HG03432 (cell line): ENCODE measurements around the gene BASP1.

Source experiments
- ATAC-seq: cut with Tn5 transposase; IDR thresholded peaks from one replicate; pipeline ENCODE4 v1.9.1; 2021; ENCODE audit warnings: mild to moderate bottlenecking, moderate library complexity; ENCODE audit not compliant: unreplicated experiment

The BASP1 gene, protein sequence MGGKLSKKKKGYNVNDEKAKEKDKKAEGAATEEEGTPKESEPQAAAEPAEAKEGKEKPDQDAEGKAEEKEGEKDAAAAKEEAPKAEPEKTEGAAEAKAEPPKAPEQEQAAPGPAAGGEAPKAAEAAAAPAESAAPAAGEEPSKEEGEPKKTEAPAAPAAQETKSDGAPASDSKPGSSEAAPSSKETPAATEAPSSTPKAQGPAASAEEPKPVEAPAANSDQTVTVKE

DNA sequence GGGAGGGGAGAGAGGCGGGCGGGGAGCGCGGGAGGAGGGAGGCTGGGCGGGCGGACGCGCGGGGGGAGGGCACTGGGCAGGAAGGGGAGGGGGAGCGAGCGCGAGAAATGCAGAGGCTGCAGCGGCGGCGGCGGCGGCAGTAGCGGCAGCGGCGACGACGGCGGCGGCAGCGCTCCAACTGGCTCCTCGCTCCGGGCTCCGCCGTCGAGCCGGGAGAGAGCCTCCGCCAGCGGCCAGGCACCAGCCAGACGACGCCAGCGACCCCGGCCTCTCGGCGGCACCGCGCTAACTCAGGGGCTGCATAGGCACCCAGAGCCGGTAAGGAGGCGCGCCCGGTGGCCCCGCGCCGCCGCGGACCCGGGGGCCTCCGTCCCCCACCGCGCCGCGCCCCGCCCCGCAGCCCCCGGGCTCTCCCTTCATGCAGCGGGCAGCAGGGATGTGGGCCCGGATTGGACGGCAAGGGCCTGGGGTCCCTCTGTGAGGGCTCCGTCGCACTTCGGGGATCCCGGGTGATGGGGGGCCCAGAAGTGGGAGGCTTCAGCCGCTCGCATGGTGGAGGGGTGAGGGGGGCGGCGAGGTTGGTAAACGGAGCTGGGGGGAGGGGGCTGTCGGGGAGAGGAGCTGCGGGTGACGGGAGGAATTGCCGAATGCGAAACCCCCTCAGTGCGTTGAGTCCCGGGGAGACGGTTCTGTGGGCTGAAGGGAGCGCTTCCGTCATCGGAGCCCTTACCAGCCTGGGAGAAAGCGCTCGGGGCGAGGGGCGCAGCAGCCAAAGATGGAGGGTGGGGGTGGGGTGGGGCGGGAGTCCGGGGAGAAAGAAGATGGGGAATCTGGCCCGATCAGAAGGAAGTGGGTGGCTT, at the start of gene BASP1:
Gene BASP1, plus strand, starts transcription at position 139 of the 860 bp plus-strand sequence. CDS start 57,586 bp downstream, outside the sequence.
- peak; percentile 53 for ATAC-seq

GRCh38 chr5:17169507-17169906, 47.9 kb upstream of the BASP1 start:
- ATAC-seq, result no peak

- ATAC-seq, result no peak
These were observed 44.6 kb upstream of the BASP1 start for GRCh38 chr5:17172791-17173190.

DNA sequence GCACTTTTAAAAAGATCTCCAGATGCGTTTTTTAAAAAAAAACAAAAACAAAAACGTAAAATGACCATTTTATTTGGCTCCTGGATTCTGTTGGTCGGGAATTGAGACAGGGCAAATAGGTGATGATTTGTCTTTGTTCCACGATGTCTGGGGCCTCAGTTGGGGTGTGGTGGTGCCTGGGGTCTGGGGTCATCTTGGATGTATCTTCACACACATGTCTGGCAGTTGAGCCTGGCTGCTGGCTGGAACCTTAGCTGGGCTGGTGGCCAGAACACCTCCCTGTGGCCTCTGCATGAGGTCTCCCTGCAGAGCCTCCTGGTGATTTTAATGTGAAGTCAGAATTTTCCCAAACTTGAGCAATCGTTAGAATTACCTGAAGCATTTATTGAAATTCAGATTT, 42.5 kb upstream of the BASP1 start:
- ATAC-seq, result no peak

- ATAC-seq, result no peak
These were observed 39.7 kb upstream of the BASP1 start for GRCh38 chr5:17177501-17178372.

- ATAC-seq, result no peak
These were observed 39.1 kb upstream of the BASP1 start for GRCh38 chr5:17178373-17178675.

GRCh38 chr5:17180330-17180843, 37.0 kb upstream of the BASP1 start:
- no peak for ATAC-seq

- no peak for ATAC-seq
These were observed 36.3 kb upstream of the BASP1 start for GRCh38 chr5:17180864-17181723.

DNA sequence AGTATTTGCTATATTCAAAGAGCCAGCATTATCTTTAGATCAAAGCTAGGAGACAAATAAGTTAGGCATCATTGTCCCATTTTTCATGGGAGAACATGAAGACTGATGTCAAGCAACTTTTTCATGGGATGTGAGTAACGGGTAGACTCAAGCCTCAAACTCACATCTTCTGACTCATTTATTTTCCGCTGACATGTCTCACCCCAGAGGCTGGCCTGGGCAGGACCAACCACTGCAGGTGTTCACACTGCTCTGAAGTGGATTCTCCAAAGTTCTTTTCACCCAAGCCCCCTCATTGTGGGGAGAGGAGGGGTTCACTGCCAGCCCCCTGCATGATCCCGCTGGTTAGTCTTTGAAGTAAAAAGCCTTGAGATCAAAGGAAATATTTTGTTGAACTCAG, 34.9 kb upstream of the BASP1 start:
- no peak for ATAC-seq

DNA sequence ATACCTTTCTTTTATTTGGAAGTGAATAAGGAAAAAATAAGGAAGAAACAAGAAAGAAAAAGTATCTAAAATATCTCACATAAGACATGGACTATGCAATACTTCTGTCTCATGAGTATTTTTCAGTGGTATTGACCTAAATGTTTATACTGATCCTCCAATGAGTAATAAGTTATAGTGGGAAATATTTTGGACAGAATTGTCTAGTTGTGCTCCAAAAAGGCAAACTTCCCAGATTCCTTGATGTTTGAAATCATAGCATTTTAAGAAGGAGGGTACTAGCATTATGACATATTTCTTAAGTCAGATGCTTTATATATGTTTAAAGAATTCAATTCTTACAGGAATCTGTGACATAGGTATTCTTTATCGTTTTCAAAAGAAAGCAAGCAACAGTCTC, 34.5 kb upstream of the BASP1 start:
- no peak for ATAC-seq

GRCh38 chr5:17183831-17184230, 33.6 kb upstream of the BASP1 start:
- ATAC-seq, result no peak

DNA sequence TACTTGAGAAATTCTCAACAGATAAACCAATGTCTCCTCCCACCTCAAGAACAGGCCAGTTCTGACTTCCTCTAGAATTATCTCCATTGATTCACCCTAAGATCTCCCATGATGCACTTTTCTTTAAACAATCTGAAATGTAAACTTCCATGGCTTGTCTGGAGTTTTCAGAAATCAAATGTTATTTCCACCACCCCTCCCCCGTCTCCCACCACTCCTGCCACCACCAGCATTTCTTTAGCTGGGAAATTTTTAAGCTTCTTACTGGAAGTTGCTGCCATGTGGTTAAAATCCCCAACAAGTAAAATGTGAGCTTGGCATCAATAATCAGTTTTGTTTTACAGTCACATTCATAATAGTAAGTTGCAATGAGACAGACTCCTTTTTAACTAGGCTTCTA, 32.8 kb upstream of the BASP1 start:
- no peak for ATAC-seq

DNA sequence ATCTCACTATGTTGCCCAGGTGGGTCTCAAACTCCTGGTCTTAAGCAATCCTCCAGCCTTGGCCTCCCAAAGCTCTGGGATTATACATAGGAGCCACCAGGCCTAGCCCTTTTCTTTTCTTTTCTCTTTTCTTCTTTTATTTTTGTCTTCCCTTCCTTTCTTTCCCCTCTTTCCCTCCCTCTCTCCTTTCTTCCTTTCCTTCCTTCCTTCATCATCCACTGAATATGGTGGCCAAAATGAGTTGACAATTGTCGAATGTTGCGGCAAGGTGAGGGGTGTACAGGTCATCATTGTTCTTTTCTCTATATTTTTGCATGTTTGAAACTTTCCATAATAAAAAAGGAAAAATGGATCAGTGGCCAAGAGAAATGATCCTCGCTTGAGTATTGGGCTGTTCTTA, 32.1 kb upstream of the BASP1 start:
- no peak for ATAC-seq

- ATAC-seq, result no peak
These were observed 31.7 kb upstream of the BASP1 start for GRCh38 chr5:17185773-17186172.

GRCh38 chr5:17186256-17186655, 31.2 kb upstream of the BASP1 start:
- ATAC-seq, result no peak

DNA sequence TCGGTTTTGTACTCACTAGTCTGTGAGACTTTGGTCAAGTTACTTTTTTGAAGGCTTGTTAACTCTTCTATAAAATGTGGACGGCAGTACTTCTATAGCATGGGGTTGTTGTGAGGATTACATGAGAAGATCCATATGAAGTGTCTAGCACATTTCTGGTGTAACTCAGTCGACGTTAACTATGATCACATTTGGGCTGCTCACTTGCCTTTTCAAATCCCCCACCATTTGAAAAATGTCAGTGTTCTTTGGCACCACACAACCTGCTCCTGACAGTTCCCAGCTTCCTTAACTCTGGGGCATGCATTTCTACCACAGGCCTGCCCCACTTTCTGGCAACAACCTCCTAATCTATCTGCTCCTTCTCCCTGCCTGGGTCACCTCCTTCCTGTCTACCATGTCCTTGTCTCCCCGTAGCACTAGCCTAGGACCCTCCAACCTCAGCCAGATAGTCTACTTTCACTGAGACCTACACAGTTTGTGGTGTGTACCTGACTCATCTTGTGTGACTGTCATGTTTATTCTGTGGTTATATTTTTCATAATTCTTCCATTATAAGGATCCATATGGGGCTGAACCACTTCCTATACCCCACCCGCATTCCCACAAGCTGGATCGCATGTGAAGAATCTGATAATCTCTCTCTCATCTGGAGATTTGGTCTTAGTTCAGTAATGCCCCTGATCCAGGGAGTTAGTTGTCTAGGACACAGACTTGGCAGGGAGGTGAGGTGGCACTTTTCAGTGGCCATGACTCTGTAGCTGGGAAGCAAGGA, 30.2 kb upstream of the BASP1 start:
- no peak for ATAC-seq

DNA sequence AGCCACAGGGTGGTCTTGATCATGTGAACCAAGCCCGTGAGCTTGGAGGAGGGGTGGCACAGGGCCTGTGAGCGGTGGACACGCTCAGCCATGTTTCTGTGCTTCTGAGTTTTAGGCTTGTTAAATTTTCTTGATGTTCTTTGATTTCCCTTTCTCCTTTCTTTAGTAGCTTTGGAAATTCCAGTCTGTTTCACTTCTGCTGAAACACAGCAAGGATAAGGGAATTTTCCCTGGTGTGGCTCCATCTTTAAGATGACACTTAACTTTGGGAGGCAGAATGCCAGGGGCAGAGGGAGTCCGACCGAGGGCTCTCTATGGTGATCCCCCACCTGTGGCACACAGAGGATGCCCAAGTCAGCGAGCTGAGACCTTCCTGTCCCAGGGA, 29.7 kb upstream of the BASP1 start:
- ATAC-seq, result no peak

DNA sequence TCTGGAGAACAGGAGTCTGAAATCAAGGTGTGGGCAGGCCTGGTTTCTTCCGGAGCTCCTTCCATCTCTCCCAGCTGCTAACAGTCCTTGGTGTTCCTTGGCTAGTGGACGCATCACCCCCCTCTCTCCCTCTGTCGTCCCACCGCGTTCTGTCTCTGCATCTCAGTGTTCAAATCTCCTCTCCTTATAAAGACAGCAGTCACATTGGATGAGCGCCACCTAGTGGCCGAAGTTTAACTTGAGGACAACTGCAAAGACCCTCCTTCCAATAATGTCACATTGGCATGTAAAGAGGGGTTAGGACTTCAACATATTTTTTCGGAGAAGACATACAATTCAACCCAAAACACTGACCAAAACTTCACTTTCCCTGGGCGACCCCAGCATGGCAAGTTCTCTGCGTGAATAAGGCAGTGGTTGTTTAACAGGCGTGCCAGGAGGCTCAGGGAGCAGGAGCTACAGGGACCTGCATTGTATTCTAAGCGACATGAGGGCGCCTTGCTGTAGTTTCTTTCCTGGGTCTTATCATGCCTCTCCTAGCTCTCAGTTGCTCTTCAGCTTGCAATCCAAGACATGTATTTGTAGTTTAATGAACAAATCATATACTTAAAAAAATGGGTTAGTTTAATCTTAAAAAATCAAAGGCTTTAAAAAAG, 27.9 kb upstream of the BASP1 start:
- ATAC-seq, result peak; percentile 86

DNA sequence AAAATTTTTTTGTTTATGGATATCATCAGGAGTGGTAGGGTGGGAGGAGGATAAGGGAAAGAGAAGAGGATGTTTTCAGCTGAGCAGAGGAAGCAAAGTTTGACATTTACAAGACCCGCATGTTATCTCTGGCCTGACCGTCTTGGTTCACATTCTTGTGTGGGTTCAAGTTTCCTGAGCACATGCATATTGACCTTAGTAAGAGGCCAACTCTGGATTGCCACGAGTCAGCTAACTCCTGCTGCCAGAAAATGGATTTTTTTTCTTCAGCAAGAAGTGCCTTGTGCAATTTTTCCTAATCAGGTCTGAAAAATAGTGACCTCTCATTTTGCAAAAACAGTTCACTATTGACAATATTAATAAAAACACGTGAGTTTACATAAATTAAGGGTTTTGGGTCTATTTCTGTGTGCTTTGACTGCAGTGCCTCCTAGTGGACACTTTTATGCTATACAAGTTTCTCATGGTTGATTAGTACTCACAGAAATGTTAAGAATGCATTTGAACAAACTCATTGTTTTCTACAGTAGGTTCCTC, 27.1 kb upstream of the BASP1 start:
- ATAC-seq, result no peak
